ENCODE measurements around the gene CNTNAP2.

The CNTNAP2 gene

DNA sequence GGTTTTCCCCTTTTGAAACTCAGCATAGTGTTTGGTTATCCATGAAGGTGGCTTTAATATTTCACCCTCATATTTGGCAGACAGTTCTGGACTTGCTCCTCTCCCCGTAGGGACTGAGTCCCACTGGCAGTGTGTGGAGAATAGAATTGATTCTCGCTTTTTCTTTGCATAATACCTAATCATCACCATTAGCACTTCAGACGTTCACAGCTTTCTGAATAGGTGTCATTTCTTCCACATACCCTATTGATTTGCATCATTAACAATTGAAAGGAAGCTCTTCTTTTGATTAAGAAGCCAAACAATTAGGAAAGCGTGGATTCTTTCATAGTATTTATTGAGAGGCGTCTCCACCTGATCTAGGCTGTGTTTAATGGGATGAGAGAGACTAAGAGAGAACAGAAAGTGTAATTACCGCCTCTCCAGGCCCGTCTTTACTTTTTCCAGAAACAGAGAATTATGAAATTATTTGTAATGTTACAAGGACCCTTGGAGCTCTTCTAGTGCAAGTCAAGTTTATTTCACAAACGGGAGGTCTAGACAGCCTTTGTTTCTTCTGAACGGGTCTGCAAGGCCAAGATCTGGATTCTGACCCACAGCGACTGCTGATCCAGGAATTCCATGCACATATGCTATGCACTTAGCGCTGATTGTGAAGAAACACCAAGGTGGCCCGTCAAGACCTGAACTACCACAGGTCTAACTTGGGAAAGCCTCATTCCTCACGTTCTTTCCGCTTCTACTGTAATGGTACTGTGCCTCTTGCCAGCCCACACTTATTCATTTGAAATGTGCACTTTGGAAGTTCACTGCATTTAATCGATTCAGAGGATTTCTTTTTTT lies 2224.1 kb downstream of the CNTNAP2 start:
- no peak for DNase-seq

DNA sequence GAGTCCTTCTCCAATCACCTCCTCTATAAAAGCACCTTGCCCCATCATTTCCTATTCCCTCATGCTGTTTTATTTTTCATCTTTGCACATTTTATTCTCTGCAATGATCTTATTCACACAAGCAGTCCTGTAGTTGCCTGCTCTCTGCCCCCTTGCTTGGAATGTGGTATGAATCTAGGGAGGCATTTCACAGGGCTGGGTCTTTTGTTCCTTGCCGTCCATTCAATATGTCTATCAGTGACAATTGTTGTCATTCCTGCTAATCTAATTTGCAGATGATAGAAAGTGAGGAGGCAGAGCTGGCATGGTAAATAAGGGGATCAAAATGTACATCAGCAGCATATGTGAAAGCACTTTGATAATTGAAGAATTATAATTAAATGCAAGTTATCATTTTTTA lies 2227.8 kb downstream of the CNTNAP2 start:
- no peak for DNase-seq

DNA sequence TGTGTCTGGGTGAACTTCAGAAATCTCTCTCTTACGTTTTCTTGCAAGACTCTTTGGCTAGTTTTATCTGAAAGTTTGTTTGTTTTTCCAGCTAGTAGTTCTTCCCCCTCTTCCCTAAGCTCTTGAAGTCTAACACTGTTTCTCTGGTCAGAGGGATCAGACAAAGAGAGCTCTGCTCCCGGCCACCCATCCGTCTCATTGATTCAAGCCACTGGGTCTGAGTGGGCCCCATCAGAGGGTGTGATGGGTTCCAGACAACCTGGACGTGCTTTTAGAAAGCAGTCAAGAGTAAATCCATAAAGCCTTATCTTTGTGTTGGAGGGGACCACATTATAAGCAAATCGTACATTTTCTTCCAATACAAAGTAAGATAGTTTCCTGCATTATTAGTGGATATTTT lies 2231.4 kb downstream of the CNTNAP2 start:
- DNase-seq, result no peak

DNA sequence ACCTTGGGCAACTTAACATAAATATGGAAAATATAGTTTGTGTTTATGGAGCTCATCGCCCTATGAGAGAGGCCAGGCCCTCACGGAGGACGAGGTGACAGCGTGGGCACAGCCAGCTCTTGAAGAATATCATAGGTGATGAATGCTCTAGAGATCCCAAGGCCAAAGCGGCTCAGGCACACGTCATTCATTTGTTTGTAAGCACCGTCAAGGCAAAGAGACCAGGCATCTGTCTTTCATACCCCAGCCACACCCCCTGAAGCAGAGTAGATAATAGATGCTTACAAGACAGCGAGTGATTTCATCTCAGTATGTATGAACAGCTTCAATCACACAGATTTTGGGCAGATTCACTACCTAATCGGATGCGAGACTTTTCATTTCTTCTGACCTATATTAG lies 2231.9 kb downstream of the CNTNAP2 start:
- no peak for DNase-seq

DNA sequence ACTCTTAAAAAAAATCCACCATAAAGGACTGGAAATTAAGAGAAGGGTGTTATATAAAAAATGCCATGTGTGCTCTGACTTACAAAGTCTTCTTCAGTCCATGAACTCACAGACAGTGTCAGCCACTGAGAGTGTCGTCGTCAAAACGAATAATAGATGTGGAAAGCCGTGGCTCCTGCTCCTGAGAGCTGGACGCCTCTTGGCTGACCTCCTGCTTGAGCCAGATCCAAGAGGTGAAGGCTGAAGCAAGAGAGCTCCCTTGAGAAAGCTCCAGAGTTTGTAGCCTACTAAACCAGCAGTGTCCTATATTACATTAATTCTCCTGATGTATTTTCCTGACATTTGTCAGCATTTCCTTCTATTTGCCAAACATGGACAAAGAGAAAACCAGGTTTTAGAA lies 2239.7 kb downstream of the CNTNAP2 start:
- DNase-seq, result no peak

DNA sequence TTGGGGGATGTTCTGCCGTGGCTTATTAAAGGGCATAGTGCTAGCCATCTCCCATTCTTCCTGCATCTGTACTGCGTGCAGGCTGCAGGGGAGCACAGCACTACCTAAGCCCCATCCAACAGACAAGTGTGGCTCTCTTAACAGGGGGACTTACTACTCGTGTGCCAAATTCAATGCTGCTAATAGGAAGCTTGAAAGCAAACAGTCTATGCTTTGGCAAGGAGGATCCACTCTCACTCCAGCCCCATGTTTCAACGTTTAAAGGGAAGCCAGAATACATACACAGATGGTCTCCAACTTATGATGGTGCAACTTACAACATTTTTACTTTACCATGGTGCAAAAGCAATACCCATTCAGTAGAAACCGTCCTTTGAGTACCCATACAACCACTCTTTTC lies 2245.9 kb downstream of the CNTNAP2 start:
- DNase-seq, result no peak

DNA sequence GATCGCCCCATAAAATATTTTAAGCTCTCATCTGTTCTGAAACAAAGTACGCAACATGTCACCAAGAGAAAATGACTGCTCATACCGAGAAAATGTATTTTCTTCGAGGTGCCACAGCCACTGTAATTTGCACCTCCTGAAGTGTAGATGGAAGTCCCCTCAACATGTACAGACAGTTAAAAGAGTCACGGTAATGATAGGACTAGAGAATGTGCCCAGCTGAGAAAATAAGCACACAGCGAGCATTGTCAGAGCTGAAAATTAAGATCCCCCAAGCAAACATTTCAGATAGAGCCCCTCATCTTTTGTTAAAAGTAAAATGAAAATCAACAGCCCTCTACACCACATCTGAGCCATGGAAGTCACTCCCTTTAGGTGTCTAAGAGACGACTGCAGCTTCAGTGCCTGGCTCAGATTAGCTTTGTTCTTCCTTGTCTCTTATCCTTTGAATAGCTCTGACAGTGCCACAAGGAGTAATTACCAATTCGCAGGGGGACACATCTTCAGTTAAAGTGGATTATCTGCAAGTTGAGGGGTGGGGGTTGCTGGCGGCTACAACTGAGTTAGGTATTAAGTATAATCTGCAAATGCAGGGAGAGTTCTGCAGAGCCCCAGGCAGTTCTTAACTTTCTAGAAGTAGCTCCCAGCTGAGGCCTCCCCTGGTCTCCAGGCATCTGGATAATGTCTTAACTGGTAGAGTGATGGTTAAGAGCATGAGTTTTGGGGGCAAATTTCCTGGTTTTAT lies 2251.3 kb downstream of the CNTNAP2 start:
- DNase-seq, result no peak

DNA sequence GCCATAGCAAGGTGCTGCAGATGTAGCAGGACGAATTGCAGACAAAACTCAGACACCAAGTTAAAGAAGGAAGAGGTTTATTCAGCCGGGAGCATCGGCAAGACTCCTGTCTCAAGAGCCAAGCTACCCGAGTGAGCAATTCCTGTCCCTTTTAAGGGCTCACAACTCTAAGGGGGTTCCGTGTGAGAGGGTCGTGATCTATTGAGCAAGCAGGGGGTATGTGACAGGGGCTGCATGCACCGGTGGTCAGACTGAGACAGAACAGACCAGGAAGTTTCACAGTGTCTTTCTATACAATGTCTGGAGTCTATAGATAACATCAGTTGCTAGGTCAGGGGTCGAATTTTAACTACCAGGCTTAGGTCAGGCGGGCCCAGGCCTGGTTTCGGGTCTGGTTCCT lies 2252.0 kb downstream of the CNTNAP2 start:
- DNase-seq, result no peak

DNA sequence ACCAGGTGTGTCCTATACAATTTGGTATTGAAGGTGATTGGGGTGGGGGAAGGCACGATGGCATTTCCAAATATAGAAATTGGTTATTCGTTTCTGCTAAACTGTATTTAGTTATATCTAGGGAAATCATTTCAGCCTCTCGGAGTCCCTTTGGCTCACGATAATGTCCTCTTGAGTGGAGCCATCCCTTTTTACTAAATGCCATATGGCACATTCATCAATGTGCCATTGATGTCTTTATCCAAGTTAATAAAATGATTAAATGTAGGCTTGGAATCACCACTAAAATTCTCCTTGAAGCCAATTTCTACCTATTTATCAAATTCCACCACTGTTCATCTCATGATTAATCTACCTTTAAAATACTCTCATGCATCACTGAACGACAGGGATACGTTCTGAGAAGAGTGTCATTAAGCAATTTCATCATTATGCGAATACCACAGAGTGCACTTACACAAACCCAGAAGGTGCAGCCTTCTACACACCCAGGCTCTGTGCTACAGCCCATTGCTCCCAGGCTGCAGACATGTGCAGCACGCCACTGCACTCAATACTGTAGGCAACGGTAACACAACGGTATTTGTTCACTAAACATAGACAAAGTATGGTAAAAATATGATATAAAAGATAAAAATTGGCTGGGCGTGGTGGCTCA lies 2254.8 kb downstream of the CNTNAP2 start:
- DNase-seq, result no peak

DNA sequence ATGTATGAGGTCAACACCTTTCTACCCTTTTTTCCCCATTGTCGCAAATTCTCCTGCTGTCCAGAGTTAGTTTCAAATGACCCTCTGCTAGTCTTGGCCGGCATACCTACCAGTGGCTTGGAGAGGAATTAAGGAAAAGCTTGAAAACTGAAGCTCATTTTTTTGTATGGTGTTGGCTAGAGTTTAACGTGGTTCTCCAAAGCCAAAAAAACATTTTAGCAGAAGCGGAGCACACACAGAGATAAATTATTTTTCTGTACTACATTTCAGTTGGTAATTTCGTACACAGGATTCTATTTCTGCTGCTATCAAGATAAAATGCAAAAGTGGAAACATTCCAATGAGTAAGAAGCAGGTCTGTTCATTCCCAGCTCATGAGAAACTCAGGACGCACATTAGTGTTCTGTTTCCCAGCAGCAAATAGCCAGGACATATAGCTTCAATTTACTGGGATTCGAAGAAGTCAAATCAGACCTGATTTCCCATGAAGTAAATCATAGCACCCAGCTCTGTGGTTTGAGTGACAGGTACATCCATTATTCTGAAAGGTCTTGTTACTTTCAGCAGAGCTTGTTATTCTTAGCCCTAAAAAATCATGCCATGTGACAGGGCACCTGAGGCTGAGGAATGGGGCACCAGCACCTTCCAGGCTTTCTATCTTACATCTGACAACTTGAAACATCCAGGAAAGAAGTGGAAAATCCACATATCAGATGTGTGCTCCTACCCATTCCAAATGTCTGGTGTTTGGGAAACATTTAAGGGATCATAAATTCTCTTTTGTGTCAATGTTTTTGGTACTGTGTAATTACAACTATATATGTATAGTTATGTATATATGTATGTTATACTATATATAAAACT lies 2258.0 kb downstream of the CNTNAP2 start:
- no peak for DNase-seq

DNA sequence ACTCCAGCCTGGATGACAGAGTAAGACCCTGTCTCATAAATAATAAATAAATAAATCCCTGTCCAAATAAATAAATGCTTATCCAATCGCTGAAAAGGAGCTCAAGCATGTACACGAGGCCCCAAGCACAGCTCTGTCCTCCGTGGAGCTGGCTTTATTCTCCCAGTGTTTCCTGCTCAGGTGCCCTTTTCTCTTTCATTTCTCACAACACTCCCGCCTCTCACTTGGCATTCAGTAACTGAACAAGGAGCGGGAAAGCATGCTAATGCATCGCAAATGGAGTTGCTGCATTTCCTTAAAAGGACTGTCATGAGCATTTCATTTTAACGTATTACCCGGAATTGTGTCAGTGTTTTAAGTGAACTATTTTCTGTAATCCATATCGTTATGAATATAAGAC lies 2263.1 kb downstream of the CNTNAP2 start:
- no peak for DNase-seq

DNA sequence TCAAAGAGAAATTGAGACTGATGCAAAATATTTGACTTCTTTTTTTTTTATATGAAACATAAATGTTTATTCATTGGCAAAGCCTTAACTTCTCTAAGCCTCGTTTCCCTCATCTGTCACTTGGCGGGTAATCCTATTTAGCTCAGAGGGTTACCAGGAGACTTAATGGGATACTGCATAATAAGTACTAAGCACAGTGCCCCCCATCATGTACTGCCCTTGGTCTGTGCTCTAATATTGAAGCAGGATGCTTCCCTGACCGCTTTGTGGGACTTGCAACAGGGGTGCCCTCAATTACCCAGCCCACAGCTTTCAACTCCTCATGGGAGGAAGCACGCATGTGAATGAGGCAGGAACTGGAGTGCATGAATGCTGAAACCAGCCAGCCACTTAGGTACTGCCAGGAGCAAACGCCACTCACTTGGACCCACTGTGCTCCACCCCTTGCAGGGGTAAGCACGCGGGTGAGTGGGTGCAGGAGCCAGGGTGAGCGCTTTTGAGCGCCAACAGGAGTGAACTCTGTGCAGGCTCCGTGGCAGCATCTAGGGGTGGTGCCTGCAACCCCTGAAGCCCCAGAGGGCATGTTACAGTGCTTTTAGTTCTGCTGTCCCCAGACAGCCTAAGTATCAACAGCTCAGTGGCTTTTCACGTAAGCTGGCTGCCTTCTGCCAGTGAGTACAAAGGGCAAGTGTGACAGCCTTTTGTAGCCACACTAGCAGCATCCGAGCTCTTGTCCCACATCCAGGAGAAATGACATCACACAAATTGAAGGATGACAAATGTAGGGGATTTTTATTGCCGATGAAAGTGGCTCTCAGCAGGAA lies 2264.2 kb downstream of the CNTNAP2 start:
- DNase-seq, result no peak

DNA sequence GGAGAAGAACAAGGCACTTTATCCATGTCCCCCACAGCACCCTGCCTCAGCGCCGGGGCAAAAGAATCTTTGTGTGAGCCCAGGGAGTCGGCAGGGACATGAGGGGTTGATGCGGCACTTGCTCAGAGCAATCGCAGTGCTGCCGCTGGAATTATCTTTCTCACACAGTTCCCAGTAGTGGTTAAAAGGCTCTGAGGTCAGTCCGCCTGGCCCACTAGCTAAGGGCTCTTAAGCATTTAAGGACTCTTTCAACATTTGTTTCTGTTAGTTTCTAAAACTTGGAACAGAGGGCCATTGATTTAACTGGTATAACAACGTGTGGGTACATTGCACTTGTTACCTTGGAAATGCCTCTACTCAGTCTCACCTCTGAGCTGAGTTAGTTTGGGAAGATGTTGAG lies 2266.0 kb downstream of the CNTNAP2 start:
- DNase-seq, result no peak

DNA sequence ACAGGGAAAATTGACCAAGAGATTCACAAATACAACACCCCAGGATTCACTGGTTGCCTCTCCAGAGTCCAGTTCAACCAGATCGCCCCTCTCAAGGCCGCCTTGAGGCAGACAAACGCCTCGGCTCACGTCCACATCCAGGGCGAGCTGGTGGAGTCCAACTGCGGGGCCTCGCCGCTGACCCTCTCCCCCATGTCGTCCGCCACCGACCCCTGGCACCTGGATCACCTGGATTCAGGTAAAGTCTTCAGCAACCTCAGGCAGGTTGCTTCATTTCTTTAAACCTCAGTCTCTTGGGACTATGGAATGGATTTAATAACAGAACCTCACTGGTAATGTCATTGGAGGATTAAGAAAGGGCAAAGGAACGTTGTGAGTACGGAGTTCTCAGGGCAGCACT lies 2267.1 kb downstream of the CNTNAP2 start:
- DNase-seq, result no peak

DNA sequence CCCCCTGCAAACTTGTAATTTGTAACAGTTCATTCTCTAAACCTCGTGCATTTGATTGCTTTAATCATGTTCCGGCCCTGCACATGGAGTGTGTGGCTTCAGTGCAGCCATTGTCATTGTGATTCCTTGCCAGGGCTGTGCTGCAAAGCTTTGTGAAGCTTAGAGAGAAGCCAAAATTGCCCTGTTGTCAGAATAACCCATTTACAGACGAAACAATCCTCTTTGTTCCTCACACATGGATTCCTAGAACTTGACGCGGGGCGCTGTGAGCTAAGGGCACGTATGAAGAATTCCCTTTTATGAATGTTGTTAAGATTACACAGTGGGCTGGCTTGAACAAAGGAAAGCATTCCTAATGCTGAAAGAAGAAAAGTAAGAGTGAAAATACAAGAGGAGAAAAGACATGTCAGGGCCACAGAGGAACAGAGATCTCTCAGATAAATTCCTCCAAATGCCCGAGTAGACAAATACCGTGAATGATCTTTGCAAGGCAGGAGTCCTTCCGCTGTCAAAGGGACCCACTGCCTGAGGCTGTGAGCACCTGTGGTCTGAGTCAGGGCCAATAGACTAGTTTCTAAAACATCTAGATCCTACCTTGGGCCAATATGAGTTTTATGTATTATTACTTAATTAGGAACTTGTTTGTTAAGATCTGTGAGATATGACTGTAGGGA lies 2268.5 kb downstream of the CNTNAP2 start:
- no peak for DNase-seq

DNA sequence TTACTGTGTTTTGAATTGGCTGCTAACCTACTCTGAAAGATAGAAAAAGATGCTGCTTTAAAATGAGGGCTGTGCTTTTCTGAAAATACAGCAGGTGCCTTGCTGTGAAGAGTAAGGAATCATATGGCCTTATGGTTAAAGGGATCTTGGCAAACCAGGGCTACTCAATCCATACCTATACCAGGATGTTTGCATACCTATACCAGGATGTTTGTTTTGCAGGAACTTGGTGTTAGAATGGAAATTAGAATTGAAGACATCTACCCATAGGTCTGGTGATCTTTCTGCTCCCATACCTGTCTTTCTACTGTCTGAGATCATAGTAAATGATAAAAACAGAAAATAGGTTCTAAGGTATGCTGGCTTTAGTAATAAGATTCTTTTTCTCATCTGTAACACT lies 2273.8 kb downstream of the CNTNAP2 start:
- DNase-seq, result no peak

DNA sequence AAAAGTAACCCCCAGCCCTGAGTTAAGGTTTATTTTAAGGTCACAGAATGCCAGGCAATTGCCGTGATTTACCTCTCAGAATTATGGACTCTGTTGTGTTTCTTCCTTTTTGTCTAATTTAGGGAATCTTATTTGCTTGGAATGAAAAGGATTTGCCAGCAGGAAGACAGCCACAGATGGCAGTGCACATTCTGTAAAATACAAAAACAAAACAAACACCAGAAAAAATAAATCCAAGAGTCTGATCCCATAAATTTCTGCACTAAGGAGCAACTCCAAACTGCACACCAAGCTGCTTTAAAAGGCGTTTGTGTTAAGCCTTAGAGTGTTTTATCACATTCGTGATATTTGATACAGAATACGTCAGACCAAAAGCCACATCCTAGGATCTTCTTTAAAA lies 2275.0 kb downstream of the CNTNAP2 start:
- no peak for DNase-seq

DNA sequence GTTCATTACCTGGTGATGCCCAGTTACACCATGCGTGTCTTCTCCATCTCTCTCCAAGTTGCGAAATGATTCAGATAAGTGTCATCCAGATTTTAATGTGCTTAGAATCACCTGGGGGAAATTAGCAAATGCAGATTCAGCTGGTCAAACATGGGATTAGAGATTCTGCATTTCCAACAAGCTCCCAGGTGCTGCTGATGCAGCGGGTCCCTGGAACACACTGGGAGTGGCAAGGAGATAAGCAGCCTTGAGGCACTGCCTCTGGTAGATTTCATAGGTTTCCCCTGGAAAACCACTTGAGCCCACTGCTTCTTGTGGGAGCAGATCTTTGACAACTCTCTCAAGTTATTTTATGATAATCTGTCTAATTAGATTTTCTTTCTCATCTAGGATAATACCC lies 2278.0 kb downstream of the CNTNAP2 start:
- no peak for DNase-seq

DNA sequence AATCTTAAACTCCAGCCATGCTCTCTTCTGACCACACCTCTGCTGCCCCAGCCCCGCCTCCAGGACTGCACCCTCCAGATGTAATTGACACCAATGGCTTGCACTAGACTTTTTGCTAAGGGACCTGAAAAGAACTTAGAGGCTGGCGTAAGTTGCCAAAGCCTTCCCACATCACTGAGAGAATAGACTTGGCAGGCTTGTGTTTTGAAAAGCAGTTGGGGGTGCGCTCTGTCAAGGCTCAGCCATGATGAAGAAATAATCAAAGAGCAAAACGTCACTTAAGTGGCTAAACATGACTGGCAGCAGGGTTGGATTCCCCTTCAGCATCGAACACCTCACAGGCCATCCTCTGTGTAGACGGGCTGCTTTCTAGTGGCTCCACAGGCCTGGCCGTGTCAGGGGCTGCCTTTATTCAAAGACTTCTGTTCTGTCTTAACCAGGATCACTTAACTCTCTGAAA lies 2278.8 kb downstream of the CNTNAP2 start:
- DNase-seq, result no peak

DNA sequence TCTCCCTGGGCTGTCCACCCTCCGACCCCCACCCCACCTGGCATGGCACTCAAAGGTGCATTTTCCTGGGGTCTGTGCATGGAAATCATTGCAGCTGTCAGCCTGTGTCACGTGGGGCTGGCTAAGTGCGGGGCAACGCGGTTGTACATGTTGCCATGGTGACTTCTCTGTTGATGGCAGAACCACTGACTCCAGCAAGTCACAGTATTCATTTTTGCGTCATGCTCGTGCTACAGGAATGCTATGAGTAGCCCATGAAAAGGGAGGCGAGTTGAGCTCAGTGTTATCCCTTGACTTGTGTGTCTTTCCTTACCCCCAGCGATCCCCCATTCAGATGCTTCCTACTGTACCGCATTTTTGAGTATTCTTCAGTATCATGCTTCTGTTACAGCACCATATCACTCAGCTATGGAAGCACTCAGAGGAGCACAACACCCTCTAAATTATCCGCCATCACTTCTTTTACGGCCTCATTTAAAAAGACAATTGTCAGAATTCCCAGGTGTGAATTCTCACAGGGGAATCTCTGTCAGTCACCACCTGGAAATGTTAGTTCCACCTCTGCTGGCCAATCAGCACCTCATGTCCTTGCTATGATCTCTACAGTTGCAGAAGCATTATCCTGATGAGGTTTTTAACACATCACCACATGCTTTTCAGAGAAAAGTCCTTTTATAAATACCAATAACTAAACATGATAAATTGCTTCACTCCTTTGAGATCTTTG lies 2279.6 kb downstream of the CNTNAP2 start:
- no peak for DNase-seq

DNA sequence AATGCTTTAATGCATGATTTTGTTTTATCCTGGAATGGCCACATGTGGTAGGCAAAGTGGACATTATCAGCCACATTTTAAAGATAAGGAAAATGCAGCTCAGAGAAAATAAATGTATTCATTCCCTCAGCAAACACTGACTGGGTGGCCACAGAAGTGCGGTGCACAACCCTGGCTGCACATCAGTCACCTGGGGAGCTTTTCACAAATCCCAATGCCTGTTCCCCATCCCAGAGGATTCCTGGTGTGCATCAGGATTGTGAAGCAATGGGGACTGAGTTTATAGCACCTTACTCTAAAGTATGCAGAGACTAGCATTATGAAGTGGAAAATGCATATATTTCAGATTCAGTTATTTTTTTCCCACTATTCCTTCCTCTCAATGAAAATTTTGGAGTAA lies 2280.5 kb downstream of the CNTNAP2 start:
- DNase-seq, result no peak
